GM19238 (cell line): ENCODE data around the gene CACNA2D2.
A peak's percentile ranks its signal among the peaks of the same experiment; 100 is the strongest.

ENCODE experiments used
- DNase-seq: peaks from one replicate; pipeline ENCODE4 v3.0.0; 2011; ENCODE audit warnings: low spot score; ENCODE audit not compliant: insufficient read length

The CACNA2D2 gene

GRCh38 chr3:50467919-50468318 is 35.5 kb downstream of the CACNA2D2 start:
- DNase-seq = no peak

DNA sequence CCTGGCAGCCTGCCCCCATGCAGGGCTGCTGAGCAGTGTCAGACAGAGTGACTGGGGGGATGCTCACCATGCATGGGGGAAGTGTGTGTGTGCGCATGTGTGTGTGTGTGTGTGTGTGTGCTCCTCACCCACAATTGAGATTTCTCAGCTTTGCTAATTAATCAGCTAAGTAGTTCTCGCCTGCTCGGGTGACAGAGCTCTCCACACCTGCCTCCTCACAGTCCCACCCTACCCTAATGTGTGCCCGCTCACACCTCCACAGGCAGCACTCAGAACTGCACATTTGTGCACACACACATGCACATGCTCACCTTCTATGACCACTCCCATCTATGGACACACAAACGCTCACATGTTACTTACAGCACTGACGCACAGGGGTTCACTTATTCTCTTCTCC is 37.3 kb downstream of the CACNA2D2 start:
- no peak for DNase-seq

DNA sequence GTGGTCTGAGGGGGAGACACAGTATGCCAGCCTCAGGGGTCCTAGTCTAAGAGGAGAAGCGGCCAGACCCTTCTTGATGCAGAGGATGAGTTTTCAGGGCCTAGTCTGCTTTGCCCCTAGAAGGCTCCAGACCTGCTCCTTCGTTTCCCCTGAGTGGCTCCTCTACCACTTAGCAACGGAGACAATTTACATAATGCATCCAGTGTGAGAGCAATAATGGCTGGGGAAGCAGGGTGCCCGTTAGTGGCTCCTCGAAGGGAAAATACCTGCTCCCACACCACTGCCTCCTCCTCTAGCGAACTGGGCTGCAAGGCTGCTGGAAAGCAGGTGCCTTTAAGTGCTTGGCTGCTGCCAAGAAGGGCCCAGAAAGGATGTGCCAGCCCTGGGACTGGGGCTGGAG is 38.9 kb downstream of the CACNA2D2 start:
- no peak for DNase-seq

GRCh38 chr3:50459785-50460184 is 43.6 kb downstream of the CACNA2D2 start:
- no peak for DNase-seq

- no peak for DNase-seq
These were observed 45.4 kb downstream of the CACNA2D2 start for GRCh38 chr3:50457988-50458387.

DNA sequence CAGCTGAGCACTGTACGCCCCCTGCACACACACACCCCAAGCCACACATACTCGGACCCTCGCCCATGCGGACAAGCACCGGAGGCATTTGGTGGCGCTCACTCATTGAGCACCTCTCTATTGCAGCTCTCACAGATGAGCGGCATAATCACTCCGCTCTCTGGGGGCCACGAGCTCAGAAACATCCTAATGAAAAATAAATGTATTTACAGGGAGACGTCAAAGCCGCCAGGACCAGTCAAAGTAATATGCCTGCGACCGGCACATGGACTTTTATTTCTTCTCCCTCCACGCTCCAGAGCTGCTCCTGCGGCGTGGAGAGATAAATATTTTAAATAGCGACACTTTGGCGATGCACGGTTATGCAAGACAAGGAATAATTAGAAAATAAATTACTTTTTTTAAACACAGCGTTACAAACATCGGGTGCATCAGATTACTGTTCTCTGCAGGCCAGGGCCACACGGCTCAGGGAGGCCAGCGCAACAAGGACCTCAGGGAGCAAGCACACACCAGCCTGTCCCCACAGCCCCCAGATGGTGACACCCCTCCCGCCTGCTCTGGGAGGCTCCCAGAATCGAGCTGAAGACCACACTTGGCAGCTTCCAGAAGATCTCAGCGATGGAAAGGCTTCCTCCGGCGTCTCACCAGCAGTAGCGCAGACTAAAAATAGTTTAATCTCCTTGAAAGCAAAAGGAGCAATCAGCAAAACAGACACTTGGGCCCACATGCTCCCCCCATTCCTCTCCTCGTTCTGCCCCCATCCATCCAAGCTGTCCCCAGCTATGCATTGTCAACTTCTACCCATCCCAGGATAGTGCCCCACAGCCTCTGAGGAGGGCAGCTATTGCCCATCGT is 48.0 kb downstream of the CACNA2D2 start:
- DNase-seq = no peak

DNA sequence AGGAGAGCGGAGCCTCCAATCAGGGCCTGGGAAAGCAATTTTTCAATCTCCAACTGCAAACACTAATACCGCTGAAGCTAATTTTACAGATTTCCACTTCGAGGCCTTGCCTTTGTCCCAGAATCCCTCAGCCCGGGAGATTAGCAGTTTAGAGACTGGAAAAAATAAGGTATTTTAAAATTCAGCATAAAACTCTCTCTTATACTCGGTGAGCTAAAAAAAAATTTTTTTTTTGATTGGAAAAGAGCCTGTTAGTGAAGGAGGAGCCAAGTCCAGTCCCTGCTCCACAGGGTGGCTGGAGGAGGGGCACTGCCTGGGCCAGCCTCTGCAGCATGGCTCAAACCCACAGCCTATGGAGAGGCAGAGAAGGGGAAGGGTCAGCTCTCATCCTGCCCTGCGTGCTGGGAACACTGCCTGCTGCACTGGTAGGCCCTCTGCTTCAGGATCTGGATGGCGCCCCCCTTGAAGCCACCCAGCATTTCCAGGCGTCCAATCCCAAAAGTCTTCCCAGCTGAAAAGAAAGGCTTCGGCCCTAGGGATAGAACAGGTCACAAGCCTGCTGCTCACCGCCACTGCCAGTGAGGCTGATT is 48.9 kb downstream of the CACNA2D2 start:
- no peak for DNase-seq

DNA sequence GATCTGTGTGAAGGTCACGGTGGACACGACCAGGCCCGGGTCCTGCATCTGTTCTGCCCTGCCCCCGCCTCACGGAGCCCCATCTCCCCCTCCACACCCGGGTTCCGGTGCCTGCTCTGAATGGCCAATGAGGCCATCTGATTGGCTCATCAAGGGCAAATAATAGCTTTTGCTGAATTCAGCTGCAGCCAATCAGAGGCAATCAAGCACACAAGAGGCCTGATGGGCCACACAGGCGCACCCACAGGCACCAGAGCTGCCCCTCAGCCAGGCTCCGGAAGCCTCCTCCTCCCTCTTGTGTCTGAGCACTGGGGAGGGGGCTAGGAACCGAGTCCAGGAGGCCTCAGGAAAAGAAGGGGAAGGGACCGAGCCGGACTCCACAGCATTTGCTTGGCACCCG is 49.5 kb downstream of the CACNA2D2 start:
- no peak for DNase-seq

DNA sequence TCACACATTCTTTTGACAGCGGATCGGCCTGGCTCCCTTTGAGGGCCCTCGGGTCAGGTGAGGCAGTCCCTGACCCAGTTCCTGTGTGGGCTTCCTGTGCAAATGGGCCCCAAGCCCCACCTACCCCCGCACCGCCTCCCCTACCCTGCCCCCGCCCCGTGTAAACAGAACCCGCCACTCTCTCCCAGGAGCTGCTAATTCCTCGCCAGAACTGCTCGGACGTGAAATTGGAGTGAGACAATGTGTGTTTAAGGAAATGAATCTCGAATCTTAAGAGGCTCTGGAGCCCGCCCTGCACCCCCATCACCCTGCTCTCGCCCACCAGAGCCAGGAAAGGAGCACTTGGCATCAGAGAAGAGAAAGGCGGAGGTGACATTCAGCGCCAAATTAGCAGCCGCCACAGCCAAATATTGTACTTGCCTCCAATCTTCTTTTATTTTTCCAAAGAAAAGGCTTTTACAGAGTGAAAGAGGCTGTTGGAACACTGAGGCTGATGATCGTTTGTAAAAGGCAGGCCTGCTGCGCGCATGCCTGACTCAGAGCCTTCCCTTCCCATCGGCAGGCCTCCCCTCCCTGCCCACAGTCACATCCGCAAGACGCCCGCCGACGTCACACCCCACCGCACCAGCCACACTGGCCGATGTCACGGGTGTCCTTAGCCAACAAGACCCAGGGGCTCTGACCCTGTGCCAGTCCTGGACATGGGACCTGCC is 53.1 kb downstream of the CACNA2D2 start:
- DNase-seq = no peak

- DNase-seq = no peak
These were observed 54.5 kb downstream of the CACNA2D2 start for GRCh38 chr3:50448752-50449539.

- DNase-seq = no peak
These were observed 56.1 kb downstream of the CACNA2D2 start for GRCh38 chr3:50447290-50447840.

GRCh38 chr3:50445919-50446318 is 57.5 kb downstream of the CACNA2D2 start:
- DNase-seq = no peak

GRCh38 chr3:50444782-50445181 is 58.7 kb downstream of the CACNA2D2 start:
- DNase-seq = no peak

- DNase-seq = no peak
These were observed 59.2 kb downstream of the CACNA2D2 start for GRCh38 chr3:50444213-50444612.

DNA sequence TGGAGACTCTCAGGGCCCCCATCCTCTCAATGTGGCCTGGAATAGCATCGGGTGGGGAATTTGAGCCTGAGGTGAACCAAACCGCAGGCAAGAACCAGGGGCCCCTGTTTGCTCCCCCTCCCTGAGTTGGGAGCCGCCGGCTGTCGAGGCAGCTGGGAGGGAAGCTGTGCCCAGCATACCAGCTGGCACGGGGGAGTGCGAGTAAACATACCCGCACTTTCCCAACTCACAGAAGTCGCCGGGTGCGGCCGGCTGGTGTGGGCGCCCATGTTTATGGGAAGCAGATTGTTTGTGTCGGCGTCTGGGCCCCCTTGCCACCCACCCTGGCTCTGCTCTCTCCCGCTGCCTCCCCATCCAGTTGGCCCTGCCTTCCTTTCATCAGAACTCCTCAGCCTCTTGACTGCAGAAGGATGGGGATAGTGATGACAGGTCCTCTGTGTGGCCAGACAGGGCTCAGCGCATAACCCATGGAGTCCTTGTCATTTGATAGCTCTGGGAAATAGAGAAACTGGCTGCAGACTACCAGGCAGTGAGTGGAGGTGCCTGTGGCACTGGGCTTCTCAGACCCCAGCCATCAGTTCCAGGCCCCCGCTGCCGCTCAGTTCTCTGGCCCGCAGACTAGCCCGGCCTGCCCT is 60.4 kb downstream of the CACNA2D2 start:
- DNase-seq = no peak

DNA sequence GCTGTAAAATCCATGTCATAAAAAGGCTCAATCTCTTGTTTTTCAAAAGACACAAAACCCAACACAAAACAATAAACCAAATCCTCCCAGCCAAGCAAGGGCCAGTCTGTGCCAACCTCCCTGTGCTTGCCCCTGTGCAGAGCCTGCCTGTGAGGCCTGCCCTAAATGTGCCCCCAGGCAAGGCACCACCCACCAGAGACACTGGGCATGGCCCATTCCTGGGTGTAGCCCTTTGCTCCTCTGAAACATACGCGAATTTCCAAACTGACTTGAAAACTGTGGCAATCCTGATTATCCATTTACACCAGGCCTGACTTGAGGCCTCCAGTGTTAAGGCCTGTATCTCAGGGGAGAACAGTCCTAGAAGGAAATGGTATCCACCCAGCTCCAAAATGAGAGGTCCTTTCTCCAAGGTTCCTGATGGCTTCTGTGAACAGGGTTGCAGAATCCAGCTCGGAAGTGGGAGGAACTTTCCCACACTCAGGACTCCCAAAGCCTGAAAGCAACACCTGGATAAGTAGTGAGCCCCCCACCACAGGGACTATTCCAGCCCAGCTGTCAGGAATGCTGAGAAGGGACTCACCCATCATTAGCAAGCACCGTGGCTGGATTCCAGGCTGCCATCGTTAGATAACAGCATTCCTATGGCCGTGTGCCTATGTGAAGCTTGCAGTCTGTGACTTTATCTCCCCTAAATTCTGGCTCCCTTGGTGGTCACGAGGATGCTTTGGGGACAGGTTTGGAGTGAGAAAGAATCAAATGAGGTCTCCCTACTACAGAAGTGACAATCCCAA is 61.8 kb downstream of the CACNA2D2 start:
- DNase-seq = no peak

- peak; percentile 84 for DNase-seq
These were observed 67.2 kb downstream of the CACNA2D2 start for GRCh38 chr3:50436114-50436674.

DNA sequence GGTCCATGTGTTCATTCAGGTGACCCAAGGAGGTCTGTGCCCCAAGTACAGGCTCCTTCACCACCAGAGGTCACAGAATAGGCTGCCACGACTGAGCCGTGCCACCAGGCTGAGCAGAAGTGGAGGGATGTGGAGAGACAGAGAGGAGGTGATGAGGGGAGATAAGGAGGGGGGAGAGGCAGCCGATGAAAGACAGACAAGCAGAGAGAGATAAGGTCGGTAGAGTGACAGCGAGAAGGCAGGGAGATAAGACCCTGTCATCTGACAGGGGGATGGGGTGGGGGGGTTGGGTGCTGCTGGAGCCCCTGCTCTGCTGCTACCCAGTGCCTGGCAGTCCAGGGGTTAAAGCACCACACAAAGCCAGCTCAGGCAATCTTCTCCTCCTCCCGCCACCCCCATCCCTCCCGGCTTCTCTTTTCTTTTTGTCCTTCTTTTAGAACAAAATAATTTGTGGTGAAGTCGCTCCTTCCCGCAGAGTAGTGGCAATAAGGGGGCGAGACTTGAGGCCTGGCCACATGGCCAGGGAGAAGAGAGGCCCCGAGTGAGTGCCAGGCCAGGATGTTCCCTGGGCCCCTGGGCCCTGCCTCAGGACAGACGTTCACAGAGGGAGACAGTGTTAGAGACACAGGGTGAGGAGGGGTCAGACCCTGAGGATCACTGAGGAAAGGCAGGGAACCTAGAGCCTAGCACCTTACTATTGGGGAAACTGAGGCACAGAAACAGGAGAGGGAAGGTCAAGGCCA is 67.9 kb downstream of the CACNA2D2 start:
- no peak for DNase-seq

DNA sequence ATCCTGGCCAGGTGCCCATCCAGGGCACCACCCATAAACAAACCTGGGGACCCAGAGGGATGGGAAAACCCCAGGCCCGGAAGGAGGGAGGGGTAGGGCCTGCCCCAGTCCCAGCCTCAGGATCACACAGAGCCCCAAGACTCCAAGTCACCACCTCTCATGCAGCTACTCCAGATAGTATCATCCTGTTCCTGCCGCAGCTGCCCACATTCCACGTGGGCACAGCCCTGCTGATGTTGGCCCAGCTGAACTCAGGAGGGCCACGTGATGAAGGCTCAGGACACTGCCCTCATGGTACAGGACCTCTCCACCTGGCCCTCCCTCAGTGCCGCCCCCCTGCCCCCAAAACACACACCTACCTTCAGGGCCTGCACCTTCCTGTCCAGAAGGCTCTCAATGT is 69.5 kb downstream of the CACNA2D2 start:
- DNase-seq = no peak
